ENCODE data around the gene LRRC25.
A peak's percentile ranks its signal among the peaks of the same experiment; 100 is the strongest.

Gene LRRC25

DNA sequence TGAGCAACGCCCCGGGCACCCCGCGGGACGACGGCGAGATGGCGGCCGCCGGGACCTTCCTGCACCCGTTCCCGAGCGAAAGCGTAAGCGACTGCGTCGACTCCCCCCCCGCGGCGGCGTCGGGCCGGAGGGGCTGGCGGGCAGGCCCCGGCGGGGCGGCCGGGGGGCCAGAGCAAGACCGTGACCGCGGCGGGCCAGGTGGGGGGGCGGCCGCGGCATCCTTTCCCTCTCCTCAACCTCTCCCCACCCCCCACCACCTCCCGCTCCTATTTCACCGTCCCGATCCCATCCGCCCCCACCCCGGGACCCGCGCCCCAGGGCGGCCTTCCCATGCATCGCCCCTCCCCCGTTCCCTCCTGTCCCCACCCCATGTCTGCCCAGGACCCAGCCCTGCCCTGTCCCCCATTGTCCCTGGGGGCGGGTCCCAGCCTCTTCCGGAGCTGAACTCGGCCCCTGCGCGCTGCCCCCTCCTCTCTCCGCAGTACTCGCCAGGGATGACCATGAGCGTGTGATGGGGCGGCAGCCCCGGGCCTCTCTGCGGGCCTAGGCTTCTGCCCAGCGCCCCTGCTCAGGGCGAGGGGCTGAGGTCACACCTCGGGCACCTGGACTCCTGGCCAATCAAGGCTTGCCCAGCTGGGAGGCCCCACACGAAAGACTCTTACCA lies 36.4 kb upstream of the LRRC25 start (continued):
- TF ChIP-seq, protein P1, sequence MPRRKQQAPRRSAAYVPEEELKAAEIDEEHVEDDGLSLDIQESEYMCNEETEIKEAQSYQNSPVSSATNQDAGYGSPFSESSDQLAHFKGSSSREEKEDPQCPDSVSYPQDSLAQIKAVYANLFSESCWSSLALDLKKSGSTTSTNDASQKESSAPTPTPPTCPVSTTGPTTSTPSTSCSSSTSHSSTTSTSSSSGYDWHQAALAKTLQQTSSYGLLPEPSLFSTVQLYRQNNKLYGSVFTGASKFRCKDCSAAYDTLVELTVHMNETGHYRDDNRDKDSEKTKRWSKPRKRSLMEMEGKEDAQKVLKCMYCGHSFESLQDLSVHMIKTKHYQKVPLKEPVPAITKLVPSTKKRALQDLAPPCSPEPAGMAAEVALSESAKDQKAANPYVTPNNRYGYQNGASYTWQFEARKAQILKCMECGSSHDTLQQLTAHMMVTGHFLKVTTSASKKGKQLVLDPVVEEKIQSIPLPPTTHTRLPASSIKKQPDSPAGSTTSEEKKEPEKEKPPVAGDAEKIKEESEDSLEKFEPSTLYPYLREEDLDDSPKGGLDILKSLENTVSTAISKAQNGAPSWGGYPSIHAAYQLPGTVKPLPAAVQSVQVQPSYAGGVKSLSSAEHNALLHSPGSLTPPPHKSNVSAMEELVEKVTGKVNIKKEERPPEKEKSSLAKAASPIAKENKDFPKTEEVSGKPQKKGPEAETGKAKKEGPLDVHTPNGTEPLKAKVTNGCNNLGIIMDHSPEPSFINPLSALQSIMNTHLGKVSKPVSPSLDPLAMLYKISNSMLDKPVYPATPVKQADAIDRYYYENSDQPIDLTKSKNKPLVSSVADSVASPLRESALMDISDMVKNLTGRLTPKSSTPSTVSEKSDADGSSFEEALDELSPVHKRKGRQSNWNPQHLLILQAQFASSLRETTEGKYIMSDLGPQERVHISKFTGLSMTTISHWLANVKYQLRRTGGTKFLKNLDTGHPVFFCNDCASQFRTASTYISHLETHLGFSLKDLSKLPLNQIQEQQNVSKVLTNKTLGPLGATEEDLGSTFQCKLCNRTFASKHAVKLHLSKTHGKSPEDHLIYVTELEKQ (tag by site-specific recombination; IDR thresholded peaks at IDR 0.05; ENCODE audit: borderline replicate concordance), result no peak
- no peak for TF ChIP-seq ZFP41 (tag by site-specific recombination; IDR thresholded peaks at IDR 0.05; ENCODE audit: borderline replicate concordance)
- TF ChIP-seq BCL6B (tag by site-specific recombination; IDR thresholded peaks at IDR 0.05), result no peak
- TF ChIP-seq BCL11B (tag by site-specific recombination; IDR thresholded peaks at IDR 0.05; ENCODE audit: low read depth), result peak; percentile 70; the same call in 1 of the 2 replicates
- 0 out of 2 replicates have a peak, but pooled peaks have one; percentile 17 for TF ChIP-seq KLF10 (tag by site-specific recombination; IDR thresholded peaks at IDR 0.05)
- TF ChIP-seq SCRT2 (tag by site-specific recombination; IDR thresholded peaks at IDR 0.05), result no peak
- no peak for TF ChIP-seq ZBTB17 (tag by site-specific recombination; IDR thresholded peaks at IDR 0.05)
- TF ChIP-seq, protein P2, sequence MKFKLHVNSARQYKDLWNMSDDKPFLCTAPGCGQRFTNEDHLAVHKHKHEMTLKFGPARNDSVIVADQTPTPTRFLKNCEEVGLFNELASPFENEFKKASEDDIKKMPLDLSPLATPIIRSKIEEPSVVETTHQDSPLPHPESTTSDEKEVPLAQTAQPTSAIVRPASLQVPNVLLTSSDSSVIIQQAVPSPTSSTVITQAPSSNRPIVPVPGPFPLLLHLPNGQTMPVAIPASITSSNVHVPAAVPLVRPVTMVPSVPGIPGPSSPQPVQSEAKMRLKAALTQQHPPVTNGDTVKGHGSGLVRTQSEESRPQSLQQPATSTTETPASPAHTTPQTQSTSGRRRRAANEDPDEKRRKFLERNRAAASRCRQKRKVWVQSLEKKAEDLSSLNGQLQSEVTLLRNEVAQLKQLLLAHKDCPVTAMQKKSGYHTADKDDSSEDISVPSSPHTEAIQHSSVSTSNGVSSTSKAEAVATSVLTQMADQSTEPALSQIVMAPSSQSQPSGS (tag by site-specific recombination; IDR thresholded peaks at IDR 0.05; ENCODE audit: low read depth), result no peak
- TF ChIP-seq KLF1 (tag by site-specific recombination; IDR thresholded peaks at IDR 0.05), result peak; percentile 83
- no peak for TF ChIP-seq ZNF513 (tag by site-specific recombination; IDR thresholded peaks at IDR 0.05)
- no peak for TF ChIP-seq ZNF138 (tag by site-specific recombination; IDR thresholded peaks at IDR 0.05; ENCODE audit: borderline replicate concordance)
- no peak for TF ChIP-seq ZNF23 (tag by site-specific recombination; IDR thresholded peaks at IDR 0.05; ENCODE audit: borderline replicate concordance)
- peak; percentile 81 for TF ChIP-seq ZIC2 (tag by site-specific recombination; IDR thresholded peaks at IDR 0.05)
- no peak for TF ChIP-seq ZNF580 (tag by site-specific recombination; IDR thresholded peaks at IDR 0.05)
- no peak for TF ChIP-seq ZNF394 (tag by site-specific recombination; IDR thresholded peaks at IDR 0.05; ENCODE audit: borderline replicate concordance)
- TF ChIP-seq ZNF621 (tag by site-specific recombination; IDR thresholded peaks at IDR 0.05), result no peak
- peak; percentile 45; the same call in 1 of the 2 replicates for TF ChIP-seq ZSCAN30 (tag by site-specific recombination; IDR thresholded peaks at IDR 0.05)
- no peak for TF ChIP-seq ZNF501 (tag by site-specific recombination; IDR thresholded peaks at IDR 0.05)
- no peak for TF ChIP-seq ZNF324 (tag by site-specific recombination; IDR thresholded peaks at IDR 0.05)
- no peak for TF ChIP-seq ZNF433 (tag by site-specific recombination; IDR thresholded peaks at IDR 0.05; ENCODE audit: low read depth)
- no peak for TF ChIP-seq RBAK (tag by site-specific recombination; IDR thresholded peaks at IDR 0.05)
- TF ChIP-seq, protein P3, sequence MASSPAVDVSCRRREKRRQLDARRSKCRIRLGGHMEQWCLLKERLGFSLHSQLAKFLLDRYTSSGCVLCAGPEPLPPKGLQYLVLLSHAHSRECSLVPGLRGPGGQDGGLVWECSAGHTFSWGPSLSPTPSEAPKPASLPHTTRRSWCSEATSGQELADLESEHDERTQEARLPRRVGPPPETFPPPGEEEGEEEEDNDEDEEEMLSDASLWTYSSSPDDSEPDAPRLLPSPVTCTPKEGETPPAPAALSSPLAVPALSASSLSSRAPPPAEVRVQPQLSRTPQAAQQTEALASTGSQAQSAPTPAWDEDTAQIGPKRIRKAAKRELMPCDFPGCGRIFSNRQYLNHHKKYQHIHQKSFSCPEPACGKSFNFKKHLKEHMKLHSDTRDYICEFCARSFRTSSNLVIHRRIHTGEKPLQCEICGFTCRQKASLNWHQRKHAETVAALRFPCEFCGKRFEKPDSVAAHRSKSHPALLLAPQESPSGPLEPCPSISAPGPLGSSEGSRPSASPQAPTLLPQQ (tag by site-specific recombination; IDR thresholded peaks at IDR 0.05), result no peak
- TF ChIP-seq ZNF404 (tag by site-specific recombination; IDR thresholded peaks at IDR 0.05), result no peak
- TF ChIP-seq, protein P4, sequence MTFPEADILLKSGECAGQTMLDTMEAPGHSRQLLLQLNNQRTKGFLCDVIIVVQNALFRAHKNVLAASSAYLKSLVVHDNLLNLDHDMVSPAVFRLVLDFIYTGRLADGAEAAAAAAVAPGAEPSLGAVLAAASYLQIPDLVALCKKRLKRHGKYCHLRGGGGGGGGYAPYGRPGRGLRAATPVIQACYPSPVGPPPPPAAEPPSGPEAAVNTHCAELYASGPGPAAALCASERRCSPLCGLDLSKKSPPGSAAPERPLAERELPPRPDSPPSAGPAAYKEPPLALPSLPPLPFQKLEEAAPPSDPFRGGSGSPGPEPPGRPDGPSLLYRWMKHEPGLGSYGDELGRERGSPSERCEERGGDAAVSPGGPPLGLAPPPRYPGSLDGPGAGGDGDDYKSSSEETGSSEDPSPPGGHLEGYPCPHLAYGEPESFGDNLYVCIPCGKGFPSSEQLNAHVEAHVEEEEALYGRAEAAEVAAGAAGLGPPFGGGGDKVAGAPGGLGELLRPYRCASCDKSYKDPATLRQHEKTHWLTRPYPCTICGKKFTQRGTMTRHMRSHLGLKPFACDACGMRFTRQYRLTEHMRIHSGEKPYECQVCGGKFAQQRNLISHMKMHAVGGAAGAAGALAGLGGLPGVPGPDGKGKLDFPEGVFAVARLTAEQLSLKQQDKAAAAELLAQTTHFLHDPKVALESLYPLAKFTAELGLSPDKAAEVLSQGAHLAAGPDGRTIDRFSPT (tag by site-specific recombination; IDR thresholded peaks at IDR 0.05), result peak; percentile 64
- no peak for TF ChIP-seq ZNF776 (tag by site-specific recombination; IDR thresholded peaks at IDR 0.05; ENCODE audit: borderline replicate concordance)
- TF ChIP-seq, protein P5, sequence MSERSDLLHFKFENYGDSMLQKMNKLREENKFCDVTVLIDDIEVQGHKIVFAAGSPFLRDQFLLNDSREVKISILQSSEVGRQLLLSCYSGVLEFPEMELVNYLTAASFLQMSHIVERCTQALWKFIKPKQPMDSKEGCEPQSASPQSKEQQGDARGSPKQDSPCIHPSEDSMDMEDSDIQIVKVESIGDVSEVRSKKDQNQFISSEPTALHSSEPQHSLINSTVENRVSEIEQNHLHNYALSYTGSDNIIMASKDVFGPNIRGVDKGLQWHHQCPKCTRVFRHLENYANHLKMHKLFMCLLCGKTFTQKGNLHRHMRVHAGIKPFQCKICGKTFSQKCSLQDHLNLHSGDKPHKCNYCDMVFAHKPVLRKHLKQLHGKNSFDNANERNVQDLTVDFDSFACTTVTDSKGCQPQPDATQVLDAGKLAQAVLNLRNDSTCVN (tag by site-specific recombination; optimal IDR thresholded peaks at IDR 0.05), result peak; percentile 6

Measured in HEK293 (cell line).